Activated CD4-positive, CD25-positive, alpha-beta regulatory T cell (primary cell): ENCODE measurements around the gene ARF3.

ENCODE experiments used
- DNase-seq, 4 experiments: peaks; one replicate each; lab custom pipeline; 2025; lab: John Stamatoyannopoulos, UW

ARF3 gene

GRCh38 chr12:48981757-48982157 lies 24.5 kb upstream of the ARF3 start:
- no peak for DNase-seq

DNA sequence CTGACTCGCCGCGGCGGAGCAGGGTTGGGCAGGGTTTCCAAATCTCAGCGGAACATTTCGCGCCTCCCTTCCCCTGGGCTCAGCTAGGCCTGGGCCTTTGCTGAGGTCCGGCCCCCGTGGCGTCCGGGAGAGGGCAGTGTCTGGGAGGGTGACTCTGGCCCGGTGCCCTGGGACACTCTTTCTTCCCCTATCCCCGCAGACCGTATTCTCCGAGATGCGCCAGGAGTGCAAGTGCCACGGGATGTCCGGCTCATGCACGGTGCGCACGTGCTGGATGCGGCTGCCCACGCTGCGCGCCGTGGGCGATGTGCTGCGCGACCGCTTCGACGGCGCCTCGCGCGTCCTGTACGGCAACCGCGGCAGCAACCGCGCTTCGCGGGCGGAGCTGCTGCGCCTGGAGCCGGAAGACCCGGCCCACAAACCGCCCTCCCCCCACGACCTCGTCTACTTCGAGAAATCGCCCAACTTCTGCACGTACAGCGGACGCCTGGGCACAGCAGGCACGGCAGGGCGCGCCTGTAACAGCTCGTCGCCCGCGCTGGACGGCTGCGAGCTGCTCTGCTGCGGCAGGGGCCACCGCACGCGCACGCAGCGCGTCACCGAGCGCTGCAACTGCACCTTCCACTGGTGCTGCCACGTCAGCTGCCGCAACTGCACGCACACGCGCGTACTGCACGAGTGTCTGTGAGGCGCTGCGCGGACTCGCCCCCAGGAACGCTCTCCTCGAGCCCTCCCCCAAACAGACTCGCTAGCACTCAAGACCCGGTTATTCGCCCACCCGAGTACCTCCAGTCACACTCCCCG lies 23.9 kb upstream of the ARF3 start:
- no peak for DNase-seq

GRCh38 chr12:48980389-48980952 lies 23.2 kb upstream of the ARF3 start:
- DNase-seq = no peak

- no peak for DNase-seq
Observed at GRCh38 chr12:48979602-48980388, 22.5 kb upstream of the ARF3 start.

- no peak for DNase-seq
Observed at GRCh38 chr12:48978741-48979601, 21.7 kb upstream of the ARF3 start.

DNA sequence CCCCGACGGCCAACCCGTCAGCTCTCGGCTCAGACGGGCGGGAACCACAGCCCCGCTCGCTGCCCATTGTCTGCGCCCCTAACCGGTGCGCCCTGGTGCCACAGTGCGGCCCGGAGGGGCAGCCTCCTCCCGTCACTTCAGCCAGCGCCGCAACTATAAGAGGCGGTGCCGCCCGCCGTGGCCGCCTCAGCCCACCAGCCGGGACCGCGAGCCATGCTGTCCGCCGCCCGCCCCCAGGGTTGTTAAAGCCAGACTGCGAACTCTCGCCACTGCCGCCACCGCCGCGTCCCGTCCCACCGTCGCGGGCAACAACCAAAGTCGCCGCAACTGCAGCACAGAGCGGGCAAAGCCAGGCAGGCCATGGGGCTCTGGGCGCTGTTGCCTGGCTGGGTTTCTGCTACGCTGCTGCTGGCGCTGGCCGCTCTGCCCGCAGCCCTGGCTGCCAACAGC lies 21.0 kb upstream of the ARF3 start, which contains the start of gene WNT1:
Gene WNT1 (plus strand): TSS at position 32 of the 450 bp plus-strand sequence. CDS start 329 bp downstream, at position 361.
- DNase-seq = no peak

DNA sequence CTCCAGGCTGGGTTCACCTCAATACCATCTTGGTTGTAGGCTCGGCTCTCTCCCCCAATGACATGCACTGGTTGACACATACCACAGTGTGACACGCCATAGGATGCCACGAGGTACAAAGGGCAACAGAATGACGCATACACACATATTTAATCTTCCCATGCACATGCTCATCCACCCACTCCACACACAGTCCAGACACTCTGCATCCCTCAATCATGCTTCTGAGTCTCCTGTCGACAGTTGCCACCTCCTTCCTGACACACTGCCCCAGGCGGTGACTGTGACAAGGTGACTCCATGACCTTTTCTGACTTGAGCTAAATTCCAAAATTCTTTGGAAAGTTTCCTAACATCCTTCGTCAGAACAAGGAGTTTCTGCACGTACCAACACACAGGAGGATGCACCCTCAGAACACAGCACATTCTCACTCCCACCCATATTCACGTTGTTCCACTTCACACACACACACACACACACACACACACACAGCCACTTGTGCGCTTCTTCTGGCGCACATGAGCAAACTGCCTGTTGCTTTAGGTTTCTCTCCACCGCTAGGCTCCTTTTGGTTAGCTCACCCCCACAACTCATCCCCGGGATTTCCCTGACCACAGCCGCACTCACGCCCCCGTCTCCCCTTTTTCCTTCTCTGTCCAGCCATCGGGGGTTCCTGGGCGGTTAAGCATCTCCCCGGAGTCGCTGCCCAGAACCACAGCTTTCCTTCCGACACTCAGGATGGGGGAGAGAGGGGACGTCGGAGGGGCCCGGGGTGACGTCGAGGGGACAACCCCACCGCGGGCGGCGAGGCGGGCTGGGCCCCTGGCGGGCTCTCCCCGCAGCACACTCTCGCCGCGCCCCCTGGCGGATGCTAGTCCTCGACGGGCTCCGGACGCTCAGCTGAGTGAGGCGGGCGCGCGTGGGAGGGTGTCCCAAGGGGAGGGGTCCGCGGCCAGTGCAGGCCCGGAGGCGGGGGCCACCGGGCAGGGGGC lies 20.3 kb upstream of the ARF3 start:
- DNase-seq = peak; percentile 65 to 70 (median 67)

DNA sequence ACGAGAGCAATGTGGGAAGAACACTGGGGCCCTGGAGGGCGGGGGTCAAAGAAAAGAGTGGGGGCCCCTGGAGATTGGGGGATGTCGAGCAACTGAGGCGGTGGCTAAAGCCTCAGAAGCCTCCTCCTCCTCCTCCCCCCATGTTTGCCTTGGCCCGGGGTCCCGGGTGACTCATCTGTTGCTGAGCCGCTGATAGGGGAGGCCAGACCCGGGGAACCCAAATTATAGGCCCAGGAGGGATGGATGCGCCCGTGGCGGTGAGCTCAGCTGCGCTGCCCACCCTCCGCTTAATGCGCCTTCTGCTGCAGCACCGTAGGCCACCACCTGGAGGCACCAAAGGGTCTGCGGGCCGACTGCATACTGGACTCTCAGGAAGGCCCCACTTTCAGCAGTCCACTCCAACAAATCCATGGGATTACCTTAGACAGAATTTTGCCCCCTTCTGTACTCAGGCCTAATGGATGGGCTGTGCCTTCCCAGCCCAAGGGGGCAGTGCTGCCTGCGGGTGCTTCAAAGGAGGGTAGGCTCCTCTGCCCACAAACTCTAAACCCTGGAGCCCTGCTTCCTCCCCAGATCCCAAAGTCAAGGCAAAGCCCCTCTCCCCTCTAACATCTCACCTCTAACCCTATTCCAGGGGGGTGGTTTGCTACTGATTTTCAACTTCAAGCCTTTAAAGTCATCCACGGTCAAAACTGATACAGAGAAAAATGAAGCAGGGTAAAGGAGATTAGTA lies 16.8 kb upstream of the ARF3 start:
- peak in 1 of 4 experiments; percentile 23 for DNase-seq

DNA sequence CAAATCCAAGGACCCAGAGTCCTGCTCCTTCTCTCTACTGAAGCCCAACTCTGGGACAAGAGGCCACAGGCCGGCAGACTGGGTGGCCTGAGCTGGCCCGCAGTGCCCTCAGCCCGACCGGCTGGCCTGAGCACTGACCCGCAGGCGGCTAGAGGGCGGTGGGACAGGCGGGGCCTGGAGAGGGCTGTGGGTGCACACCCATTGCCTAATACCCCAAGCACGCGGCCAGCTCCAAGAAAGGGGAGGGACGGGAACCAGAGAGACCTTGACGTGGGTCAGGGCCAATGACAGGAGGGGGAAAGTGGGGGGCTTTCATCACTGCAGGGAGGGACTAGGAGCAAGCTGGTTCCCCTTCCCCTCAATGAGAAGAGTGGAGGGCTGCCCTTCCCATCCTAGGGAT lies 16.2 kb upstream of the ARF3 start:
- no peak for DNase-seq

DNA sequence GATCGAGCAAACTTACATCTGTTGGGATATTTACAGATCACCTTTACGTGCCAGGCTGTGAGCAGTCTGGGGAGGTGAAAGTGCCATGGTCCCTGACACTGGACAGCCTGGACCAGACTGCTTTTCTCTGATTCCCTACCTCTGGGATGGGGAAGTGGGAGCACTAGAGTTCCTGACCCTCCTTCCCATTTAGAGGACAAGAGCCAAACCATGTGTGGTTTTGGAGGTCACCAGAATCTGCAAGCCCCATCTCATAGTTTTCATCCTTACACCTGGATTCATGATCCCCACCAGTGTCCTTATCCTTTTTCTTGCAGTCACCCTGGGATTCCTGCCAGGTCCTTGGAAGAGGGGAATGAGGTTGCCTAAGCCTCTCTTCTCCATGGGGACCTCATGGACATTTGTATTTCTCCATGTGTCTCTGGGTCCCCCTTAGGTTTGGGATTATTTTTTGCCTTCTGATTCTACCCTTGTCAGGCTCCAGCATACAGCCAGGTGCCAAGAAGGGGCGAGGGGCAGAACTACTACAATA lies 15.7 kb upstream of the ARF3 start:
- DNase-seq = no peak

GRCh38 chr12:48972213-48972951 lies 15.1 kb upstream of the ARF3 start:
- DNase-seq = no peak

DNA sequence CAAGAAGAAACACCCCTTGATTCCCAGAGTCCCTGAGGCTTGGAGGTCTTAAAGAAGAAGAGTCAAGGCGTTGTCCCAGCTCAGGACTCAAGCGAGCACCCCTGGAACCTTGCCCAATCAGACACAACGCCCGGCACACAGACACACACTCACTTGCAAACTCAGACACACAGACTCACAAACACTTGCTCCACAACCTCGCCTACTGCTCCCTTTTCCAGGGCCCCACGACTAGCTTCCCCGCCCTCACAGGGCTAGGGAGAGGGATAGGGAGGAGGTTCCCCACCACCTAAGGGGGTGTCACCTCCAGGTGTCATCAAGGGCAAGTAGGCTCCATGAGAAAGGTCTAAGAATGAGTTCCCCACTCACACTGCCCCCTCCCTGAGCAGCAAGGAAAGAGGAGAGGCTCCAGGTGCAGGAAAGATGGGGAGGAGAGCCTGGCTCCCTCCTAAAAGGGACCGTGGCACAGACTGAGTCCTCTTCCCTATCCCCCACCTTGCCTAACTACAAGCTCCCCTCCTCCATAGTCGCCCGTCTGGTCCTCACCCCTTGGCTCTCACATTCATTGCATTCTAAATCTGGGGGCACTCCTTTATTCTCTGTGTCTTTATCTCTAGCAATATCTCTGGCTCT lies 13.5 kb upstream of the ARF3 start:
- no peak for DNase-seq

DNA sequence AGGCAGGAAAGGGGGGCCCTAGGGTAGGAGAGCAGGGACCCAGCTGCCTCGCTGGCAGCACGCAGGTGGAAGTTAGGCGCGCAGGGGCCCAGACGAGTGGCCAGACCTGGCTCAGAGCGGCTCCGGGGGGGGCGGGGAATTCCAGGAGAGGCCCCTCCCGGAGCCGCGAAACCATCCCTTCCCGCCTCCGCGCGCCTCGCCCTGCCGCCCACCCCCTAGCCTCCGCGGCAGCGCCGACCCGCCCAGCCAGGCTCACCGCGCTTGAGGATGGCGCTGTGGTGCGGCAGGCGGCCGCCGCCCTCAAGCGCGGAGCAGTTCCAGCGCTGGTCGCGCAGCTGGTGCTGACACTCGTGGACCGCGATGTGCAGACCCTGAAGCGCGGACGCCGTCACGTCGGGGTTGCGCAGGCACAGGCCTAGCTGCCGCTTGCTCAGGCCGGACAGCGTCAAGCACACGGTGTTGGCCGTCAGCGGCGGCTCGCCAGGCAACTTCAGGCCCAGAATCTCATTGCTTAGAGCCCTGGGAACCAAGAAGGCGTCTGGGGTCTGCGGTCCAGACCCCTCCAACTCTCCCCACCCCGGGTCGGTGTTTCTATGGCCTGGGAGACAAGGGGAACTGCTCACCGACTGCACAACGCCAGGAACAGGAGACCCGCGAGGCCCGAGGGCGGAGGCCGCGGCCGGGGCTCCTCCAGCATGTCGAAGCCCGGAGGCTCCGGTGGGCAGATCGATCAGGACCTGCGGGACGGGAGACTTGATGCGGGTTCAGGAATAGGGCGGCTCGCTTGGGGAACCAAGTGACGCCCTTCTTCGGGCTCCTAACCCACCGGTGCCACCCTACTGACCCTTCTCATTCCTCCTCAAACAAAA lies 12.8 kb upstream of the ARF3 start:
- no peak for DNase-seq

DNA sequence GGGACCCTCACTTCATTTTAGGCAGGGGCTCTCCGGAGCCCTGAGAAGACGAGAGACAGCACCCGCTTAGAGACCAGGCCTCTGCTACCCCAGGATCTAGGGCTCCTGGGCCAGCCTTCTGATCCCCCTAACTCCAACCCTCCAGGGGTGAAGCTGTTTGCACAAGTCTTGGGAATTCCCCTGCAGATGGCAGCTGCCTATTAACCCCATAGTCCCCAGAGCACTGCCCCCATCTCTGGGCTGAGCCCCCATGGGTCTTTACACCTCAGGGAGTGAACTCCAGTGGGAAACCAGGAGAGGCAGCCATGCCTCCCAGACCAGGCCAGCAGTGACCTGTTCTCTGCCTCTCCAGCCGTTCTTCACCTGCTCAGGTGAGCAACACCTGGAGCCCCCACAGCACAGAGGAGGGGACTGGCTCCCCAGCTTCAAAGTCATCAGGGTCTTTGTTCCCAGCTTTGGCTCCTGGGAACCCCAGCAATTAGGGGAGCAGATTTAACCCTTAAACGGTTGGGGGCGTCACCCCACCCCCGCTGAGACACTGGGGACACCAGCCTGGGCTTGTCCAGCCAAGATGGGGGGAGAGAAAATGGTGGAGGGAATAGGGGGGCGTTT lies 12.0 kb upstream of the ARF3 start:
- DNase-seq = no peak

GRCh38 chr12:48968467-48968866 lies 11.2 kb upstream of the ARF3 start:
- no peak for DNase-seq

- no peak for DNase-seq
Observed at GRCh38 chr12:48967991-48968390, 10.7 kb upstream of the ARF3 start.
